GM23338 (cell line): ENCODE data around the gene USP27X.

ENCODE experiments used
- CREB1 ChIP-seq: fragments of 250-450 bp; sonication (Bioruptor Pico); IDR thresholded peaks from 2 replicates; pipeline ENCODE4 v1.5.0; 2020; ENCODE audit warnings: low read depth, mild to moderate bottlenecking, moderate library complexity
- EZH2 ChIP-seq: fragments of 200-600 bp; sonication (generic); IDR thresholded peaks from one replicate; pipeline ENCODE4 v1.8.0; 2017; ENCODE audit warnings: antibody characterized with exemption, mild to moderate bottlenecking, low read depth; ENCODE audit not compliant: unreplicated experiment
- EZH2phosphoT487 ChIP-seq: fragments of 200-600 bp; sonication (generic); IDR thresholded peaks from one replicate; pipeline ENCODE4 v1.8.1; 2018; ENCODE audit warnings: antibody characterized with exemption; ENCODE audit not compliant: unreplicated experiment
- JUNB ChIP-seq: IDR thresholded peaks from one replicate; pipeline ENCODE4 v1.6.1; 2016; ENCODE audit warnings: antibody characterized with exemption; ENCODE audit not compliant: unreplicated experiment
- NANOG ChIP-seq: IDR thresholded peaks from 2 replicates; pipeline ENCODE4 v1.6.1; 2016; ENCODE audit warnings: antibody characterized with exemption, borderline replicate concordance
- POLR2AphosphoS5 ChIP-seq: IDR thresholded peaks from 2 replicates; pipeline ENCODE4 v1.6.1; 2016; ENCODE audit warnings: antibody characterized with exemption, low read depth
- ZNF331 ChIP-seq: fragments of 250-450 bp; sonication (Bioruptor Pico); IDR thresholded peaks from 2 replicates; pipeline ENCODE4 v1.5.0; 2020; ENCODE audit warnings: low read depth, mild to moderate bottlenecking, moderate library complexity
- TF ChIP-seq, protein P1 (sequence below), 2 experiments: fragments of 200-600 bp in 1 of 2; sonication (generic) in 1 of 2; conservative IDR thresholded peaks; 2 replicates each; pipeline versions ENCODE4 v1.5.1 to v1.6.1; 2016 to 2017; ENCODE audit warnings: antibody characterized with exemption in 2 of 2, low read depth in 2 of 2, mild to moderate bottlenecking in 2 of 2, moderate library complexity in 1 of 2
- TF ChIP-seq, protein P2 (sequence below): IDR thresholded peaks from one replicate; pipeline ENCODE4 v1.6.1; 2018; ENCODE audit warnings: antibody characterized with exemption; ENCODE audit not compliant: unreplicated experiment

DNA sequence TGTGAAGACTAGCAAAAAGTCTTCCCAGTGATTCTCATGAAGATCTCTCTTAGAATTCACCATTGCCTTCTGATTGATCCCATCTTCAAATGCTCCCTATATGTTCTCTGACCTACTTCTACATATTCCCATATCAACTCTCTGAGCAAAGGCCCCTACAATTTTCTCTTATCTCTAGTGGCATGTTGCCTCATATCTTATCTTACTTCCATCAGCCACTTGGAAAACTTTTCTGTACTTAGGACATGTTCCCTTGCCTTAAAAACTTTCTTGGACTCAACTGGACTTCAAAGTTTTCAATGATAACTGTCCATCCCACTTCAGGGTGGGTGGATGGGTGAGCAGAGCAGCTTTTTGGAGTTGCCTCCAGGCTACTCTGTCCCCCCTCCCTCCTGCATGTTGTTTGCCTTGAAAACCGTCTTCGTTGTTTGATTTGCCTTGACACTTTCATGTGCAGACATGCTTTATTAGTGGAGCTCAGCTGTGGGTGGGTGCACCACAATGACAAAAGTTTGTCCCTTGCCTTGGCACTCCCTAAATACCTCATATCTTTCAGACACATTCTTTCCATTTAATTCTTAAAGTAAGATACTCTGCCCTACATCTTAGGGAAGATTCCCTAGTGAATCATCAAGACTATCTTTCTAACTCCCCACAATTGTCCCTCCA, 18.3 kb upstream of the USP27X start:
- TF ChIP-seq, protein P1, sequence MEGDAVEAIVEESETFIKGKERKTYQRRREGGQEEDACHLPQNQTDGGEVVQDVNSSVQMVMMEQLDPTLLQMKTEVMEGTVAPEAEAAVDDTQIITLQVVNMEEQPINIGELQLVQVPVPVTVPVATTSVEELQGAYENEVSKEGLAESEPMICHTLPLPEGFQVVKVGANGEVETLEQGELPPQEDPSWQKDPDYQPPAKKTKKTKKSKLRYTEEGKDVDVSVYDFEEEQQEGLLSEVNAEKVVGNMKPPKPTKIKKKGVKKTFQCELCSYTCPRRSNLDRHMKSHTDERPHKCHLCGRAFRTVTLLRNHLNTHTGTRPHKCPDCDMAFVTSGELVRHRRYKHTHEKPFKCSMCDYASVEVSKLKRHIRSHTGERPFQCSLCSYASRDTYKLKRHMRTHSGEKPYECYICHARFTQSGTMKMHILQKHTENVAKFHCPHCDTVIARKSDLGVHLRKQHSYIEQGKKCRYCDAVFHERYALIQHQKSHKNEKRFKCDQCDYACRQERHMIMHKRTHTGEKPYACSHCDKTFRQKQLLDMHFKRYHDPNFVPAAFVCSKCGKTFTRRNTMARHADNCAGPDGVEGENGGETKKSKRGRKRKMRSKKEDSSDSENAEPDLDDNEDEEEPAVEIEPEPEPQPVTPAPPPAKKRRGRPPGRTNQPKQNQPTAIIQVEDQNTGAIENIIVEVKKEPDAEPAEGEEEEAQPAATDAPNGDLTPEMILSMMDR (conservative IDR thresholded peaks at IDR 0.05; ENCODE audit: low read depth in 2 of 2): no peak
- no peak for TF ChIP-seq EZH2
- TF ChIP-seq CREB1 (CRISPR knock-in tag): no peak
- no peak for TF ChIP-seq EZH2phosphoT487
- TF ChIP-seq NANOG: no peak
- TF ChIP-seq POLR2AphosphoS5: no peak
- TF ChIP-seq, protein P2, sequence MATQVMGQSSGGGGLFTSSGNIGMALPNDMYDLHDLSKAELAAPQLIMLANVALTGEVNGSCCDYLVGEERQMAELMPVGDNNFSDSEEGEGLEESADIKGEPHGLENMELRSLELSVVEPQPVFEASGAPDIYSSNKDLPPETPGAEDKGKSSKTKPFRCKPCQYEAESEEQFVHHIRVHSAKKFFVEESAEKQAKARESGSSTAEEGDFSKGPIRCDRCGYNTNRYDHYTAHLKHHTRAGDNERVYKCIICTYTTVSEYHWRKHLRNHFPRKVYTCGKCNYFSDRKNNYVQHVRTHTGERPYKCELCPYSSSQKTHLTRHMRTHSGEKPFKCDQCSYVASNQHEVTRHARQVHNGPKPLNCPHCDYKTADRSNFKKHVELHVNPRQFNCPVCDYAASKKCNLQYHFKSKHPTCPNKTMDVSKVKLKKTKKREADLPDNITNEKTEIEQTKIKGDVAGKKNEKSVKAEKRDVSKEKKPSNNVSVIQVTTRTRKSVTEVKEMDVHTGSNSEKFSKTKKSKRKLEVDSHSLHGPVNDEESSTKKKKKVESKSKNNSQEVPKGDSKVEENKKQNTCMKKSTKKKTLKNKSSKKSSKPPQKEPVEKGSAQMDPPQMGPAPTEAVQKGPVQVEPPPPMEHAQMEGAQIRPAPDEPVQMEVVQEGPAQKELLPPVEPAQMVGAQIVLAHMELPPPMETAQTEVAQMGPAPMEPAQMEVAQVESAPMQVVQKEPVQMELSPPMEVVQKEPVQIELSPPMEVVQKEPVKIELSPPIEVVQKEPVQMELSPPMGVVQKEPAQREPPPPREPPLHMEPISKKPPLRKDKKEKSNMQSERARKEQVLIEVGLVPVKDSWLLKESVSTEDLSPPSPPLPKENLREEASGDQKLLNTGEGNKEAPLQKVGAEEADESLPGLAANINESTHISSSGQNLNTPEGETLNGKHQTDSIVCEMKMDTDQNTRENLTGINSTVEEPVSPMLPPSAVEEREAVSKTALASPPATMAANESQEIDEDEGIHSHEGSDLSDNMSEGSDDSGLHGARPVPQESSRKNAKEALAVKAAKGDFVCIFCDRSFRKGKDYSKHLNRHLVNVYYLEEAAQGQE: no peak
- TF ChIP-seq JUNB: no peak
- TF ChIP-seq ZNF331 (CRISPR knock-in tag): no peak
